GM23338 (cell line): Measurements from ENCODE around the gene AKAP7. TPM values are rescaled to one million over a fixed set of nuclear protein-coding genes. Genes with fewer than 3 reads are reported as not detected.

Source experiments
- ATAC-seq: fragments of 200-7000 bp; cut with Tn5 transposase; 3 replicates; pipeline ENCODE4 v1.9.1; 2020
- DNase-seq: peaks from one replicate; pipeline ENCODE4 v3.0.0-alpha.2; 2015; ENCODE audit warnings: low spot score
- H2AFZ ChIP-seq: fragments of 200-600 bp; sonication (generic); 2 replicates; pipeline ENCODE4 v1.8.0; 2016; ENCODE audit warnings: antibody characterized with exemption, mild to moderate bottlenecking, moderate library complexity
- H3F3A ChIP-seq: fragments of 200-600 bp; sonication (generic); replicated peaks from 2 replicates; pipeline ENCODE4 v1.8.0; 2017; ENCODE audit warnings: antibody characterized with exemption, mixed run types, low read depth
- H3K27ac ChIP-seq: fragments of 200-600 bp; sonication (generic); 2 replicates; pipeline ENCODE4 v1.6.1; 2016; ENCODE audit warnings: low read depth
- H3K27me3 ChIP-seq: fragments of 200-600 bp; sonication (generic); 2 replicates; pipeline ENCODE4 v1.8.0; 2016; ENCODE audit warnings: mild to moderate bottlenecking, mixed run types, moderate library complexity; ENCODE audit not compliant: insufficient read depth
- H3K36me3 ChIP-seq: fragments of 200-600 bp; sonication (generic); 2 replicates; pipeline ENCODE4 v1.8.0; 2016; ENCODE audit warnings: mild to moderate bottlenecking; ENCODE audit not compliant: insufficient read depth
- H3K4me1 ChIP-seq: fragments of 200-600 bp; sonication (generic); 2 replicates; pipeline ENCODE4 v1.8.0; 2016; ENCODE audit warnings: mild to moderate bottlenecking, moderate library complexity; ENCODE audit not compliant: insufficient read depth
- H3K4me2 ChIP-seq: fragments of 200-600 bp; sonication (generic); 2 replicates; pipeline ENCODE4 v1.7.1; 2017; ENCODE audit warnings: mixed run types
- H3K4me3 ChIP-seq: fragments of 200-600 bp; sonication (generic); 2 replicates; pipeline ENCODE4 v1.6.1; 2016; ENCODE audit warnings: mixed run types
- H3K79me2 ChIP-seq: fragments of 200-600 bp; sonication (generic); replicated peaks from 2 replicates; pipeline ENCODE4 v1.8.0; 2017; ENCODE audit warnings: mild to moderate bottlenecking; ENCODE audit not compliant: insufficient read depth
- H3K9me2 ChIP-seq: fragments of 200-600 bp; sonication (generic); 2 replicates; pipeline ENCODE4 v1.8.0; 2017; ENCODE audit not compliant: insufficient read depth
- H4K20me1 ChIP-seq: fragments of 200-600 bp; sonication (generic); replicated peaks from 2 replicates; pipeline ENCODE4 v1.8.0; 2017; ENCODE audit warnings: mild to moderate bottlenecking; ENCODE audit not compliant: insufficient read depth
- H3K27ac Mint-ChIP-seq: 2 replicates; pipeline ENCODE4 v1.8.0; 2020; ENCODE audit warnings: inconsistent platforms, mild to moderate bottlenecking, moderate library complexity, mixed read lengths
- H3K27me3 Mint-ChIP-seq: 3 replicates; pipeline ENCODE4 v1.8.0; 2022; ENCODE audit warnings: low read depth, mild to moderate bottlenecking, moderate library complexity, mixed read lengths, inconsistent platforms; ENCODE audit not compliant: insufficient read depth, poor library complexity
- H3K36me3 Mint-ChIP-seq: 3 replicates; pipeline ENCODE4 v1.8.0; 2021; ENCODE audit warnings: low read depth, mild to moderate bottlenecking, inconsistent platforms, moderate library complexity, mixed read lengths
- H3K4me1 Mint-ChIP-seq: 3 replicates; pipeline ENCODE4 v1.8.0; 2020; ENCODE audit warnings: mild to moderate bottlenecking, inconsistent platforms, mixed read lengths
- H3K4me3 Mint-ChIP-seq: 3 replicates; pipeline ENCODE4 v1.8.0; 2021; ENCODE audit warnings: moderate library complexity, mild to moderate bottlenecking, inconsistent platforms, mixed read lengths
- H3K9me3 Mint-ChIP-seq: 3 replicates; pipeline ENCODE4 v1.8.0; 2020; ENCODE audit warnings: moderate library complexity, mild to moderate bottlenecking, inconsistent platforms, mixed read lengths
- EZH2 ChIP-seq: fragments of 200-600 bp; sonication (generic); IDR thresholded peaks from one replicate; pipeline ENCODE4 v1.8.0; 2017; ENCODE audit warnings: antibody characterized with exemption, mild to moderate bottlenecking, low read depth; ENCODE audit not compliant: unreplicated experiment
- EZH2phosphoT487 ChIP-seq: fragments of 200-600 bp; sonication (generic); IDR thresholded peaks from one replicate; pipeline ENCODE4 v1.8.1; 2018; ENCODE audit warnings: antibody characterized with exemption; ENCODE audit not compliant: unreplicated experiment
- JUNB ChIP-seq: IDR thresholded peaks from one replicate; pipeline ENCODE4 v1.6.1; 2016; ENCODE audit warnings: antibody characterized with exemption; ENCODE audit not compliant: unreplicated experiment
- NANOG ChIP-seq: IDR thresholded peaks from 2 replicates; pipeline ENCODE4 v1.6.1; 2016; ENCODE audit warnings: antibody characterized with exemption, borderline replicate concordance
- POLR2AphosphoS5 ChIP-seq: IDR thresholded peaks from 2 replicates; pipeline ENCODE4 v1.6.1; 2016; ENCODE audit warnings: antibody characterized with exemption, low read depth
- polyA plus RNA-seq: library from polyadenylated mRNA; unstranded; fragments of >200 nt; fragmentation: Nextera tagmentation; extraction: Ambion mirVana; gene quantifications from 2 replicates; pipeline ENCODE4 v1.2.1, GENCODE V29; 2016
- total RNA-seq: library from RNA; depleted of rRNA; stranded (reverse); fragments of >200 nt; shearing (Covaris generic); gene quantifications from 2 replicates; pipeline ENCODE4 v1.2.3, GENCODE V29; 2014
- TF ChIP-seq, protein P1 (sequence below), 2 experiments: fragments of 200-600 bp in 1 of 2; sonication (generic) in 1 of 2; conservative IDR thresholded peaks; 2 replicates each; pipeline versions ENCODE4 v1.5.1 to v1.6.1; 2016 to 2017; ENCODE audit warnings: antibody characterized with exemption in 2 of 2, low read depth in 2 of 2, mild to moderate bottlenecking in 2 of 2, moderate library complexity in 1 of 2
- TF ChIP-seq, protein P2 (sequence below): fragments of 250-450 bp; sonication (Bioruptor Pico); IDR thresholded peaks from 2 replicates; pipeline ENCODE4 v1.5.0; 2020; ENCODE audit warnings: mild to moderate bottlenecking, moderate library complexity

AKAP7 gene
- total and polyA plus RNA-seq, 2 experiments from 2014 or later, result 12.2 to 20.0 TPM

DNA sequence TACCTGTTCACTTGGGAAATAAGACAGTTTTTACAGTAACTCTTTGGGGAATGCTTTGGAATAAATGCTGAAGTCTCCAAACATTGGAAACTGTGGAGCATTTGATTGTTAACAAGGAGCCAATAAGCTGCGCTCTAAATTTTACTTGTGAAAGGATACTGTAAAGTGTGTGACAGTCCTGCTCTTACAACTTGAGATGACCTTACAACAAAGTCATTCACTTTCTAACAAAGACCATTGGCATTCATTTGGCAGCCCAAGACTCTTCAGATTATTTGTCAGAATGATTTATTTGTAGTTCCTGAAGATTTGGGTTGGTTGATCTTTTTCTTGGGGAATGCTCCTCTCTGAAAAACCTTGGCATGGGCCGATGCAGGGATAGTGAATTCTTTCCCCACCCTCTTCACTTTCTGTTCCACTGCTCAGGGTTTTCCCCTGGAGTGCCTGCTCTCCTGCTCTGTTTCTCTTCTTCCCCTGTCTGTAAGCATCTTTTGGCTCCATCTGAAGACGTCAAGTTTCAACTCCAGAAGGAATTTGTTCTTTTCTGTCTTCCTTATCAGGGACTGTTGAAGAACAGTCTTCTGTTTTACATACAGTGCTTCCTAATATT, 116.4 kb downstream of the AKAP7 start:
- H3K4me2 ChIP-seq, result peak overlapping the region; percentile 72
- H3K4me3 ChIP-seq, result peak overlapping the region; percentile 47
- ATAC-seq (peak; percentile 41), DNase-seq (no peak)
- TF ChIP-seq, protein P1, sequence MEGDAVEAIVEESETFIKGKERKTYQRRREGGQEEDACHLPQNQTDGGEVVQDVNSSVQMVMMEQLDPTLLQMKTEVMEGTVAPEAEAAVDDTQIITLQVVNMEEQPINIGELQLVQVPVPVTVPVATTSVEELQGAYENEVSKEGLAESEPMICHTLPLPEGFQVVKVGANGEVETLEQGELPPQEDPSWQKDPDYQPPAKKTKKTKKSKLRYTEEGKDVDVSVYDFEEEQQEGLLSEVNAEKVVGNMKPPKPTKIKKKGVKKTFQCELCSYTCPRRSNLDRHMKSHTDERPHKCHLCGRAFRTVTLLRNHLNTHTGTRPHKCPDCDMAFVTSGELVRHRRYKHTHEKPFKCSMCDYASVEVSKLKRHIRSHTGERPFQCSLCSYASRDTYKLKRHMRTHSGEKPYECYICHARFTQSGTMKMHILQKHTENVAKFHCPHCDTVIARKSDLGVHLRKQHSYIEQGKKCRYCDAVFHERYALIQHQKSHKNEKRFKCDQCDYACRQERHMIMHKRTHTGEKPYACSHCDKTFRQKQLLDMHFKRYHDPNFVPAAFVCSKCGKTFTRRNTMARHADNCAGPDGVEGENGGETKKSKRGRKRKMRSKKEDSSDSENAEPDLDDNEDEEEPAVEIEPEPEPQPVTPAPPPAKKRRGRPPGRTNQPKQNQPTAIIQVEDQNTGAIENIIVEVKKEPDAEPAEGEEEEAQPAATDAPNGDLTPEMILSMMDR (conservative IDR thresholded peaks at IDR 0.05; ENCODE audit: low read depth in 2 of 2), result no peak
- TF ChIP-seq EZH2 (no peak), NANOG (no peak), JUNB (no peak), POLR2AphosphoS5 (no peak), EZH2phosphoT487 (no peak)
- TF ChIP-seq, protein P2, sequence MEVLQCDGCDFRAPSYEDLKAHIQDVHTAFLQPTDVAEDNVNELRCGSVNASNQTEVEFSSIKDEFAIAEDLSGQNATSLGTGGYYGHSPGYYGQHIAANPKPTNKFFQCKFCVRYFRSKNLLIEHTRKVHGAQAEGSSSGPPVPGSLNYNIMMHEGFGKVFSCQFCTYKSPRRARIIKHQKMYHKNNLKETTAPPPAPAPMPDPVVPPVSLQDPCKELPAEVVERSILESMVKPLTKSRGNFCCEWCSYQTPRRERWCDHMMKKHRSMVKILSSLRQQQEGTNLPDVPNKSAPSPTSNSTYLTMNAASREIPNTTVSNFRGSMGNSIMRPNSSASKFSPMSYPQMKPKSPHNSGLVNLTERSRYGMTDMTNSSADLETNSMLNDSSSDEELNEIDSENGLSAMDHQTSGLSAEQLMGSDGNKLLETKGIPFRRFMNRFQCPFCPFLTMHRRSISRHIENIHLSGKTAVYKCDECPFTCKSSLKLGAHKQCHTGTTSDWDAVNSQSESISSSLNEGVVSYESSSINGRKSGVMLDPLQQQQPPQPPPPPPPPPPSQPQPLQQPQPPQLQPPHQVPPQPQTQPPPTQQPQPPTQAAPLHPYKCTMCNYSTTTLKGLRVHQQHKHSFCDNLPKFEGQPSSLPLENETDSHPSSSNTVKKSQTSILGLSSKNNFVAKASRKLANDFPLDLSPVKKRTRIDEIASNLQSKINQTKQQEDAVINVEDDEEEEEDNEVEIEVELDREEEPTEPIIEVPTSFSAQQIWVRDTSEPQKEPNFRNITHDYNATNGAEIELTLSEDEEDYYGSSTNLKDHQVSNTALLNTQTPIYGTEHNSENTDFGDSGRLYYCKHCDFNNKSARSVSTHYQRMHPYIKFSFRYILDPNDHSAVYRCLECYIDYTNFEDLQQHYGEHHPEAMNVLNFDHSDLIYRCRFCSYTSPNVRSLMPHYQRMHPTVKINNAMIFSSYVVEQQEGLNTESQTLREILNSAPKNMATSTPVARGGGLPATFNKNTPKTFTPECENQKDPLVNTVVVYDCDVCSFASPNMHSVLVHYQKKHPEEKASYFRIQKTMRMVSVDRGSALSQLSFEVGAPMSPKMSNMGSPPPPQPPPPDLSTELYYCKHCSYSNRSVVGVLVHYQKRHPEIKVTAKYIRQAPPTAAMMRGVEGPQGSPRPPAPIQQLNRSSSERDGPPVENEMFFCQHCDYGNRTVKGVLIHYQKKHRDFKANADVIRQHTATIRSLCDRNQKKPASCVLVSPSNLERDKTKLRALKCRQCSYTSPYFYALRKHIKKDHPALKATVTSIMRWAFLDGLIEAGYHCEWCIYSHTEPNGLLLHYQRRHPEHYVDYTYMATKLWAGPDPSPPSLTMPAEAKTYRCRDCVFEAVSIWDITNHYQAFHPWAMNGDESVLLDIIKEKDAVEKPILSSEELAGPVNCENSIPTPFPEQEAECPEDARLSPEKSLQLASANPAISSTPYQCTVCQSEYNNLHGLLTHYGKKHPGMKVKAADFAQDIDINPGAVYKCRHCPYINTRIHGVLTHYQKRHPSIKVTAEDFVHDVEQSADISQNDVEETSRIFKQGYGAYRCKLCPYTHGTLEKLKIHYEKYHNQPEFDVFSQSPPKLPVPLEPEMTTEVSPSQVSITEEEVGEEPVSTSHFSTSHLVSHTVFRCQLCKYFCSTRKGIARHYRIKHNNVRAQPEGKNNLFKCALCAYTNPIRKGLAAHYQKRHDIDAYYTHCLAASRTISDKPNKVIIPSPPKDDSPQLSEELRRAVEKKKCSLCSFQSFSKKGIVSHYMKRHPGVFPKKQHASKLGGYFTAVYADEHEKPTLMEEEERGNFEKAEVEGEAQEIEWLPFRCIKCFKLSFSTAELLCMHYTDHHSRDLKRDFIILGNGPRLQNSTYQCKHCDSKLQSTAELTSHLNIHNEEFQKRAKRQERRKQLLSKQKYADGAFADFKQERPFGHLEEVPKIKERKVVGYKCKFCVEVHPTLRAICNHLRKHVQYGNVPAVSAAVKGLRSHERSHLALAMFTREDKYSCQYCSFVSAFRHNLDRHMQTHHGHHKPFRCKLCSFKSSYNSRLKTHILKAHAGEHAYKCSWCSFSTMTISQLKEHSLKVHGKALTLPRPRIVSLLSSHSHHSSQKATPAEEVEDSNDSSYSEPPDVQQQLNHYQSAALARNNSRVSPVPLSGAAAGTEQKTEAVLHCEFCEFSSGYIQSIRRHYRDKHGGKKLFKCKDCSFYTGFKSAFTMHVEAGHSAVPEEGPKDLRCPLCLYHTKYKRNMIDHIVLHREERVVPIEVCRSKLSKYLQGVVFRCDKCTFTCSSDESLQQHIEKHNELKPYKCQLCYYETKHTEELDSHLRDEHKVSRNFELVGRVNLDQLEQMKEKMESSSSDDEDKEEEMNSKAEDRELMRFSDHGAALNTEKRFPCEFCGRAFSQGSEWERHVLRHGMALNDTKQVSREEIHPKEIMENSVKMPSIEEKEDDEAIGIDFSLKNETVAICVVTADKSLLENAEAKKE, result no peak
- no peaks in the 10 kb centered on the region for H3F3A ChIP-seq
- H3K4me1 ChIP-seq, result peaks cover 44% of the 10 kb centered on the region
- no peak overlapping the region for H2AFZ ChIP-seq
- H3K36me3 ChIP-seq, result no peaks in the 10 kb centered on the region
- H3K27me3 ChIP-seq, result no peaks in the 10 kb centered on the region
- H3K79me2 ChIP-seq, result 0 out of 2 replicates have a peak, but pooled peaks cover 3% of the 10 kb centered on the region
- no peaks in the 10 kb centered on the region for H3K27me3 Mint-ChIP-seq
- H3K9me3 Mint-ChIP-seq, result no peaks in the 10 kb centered on the region
- peaks cover 46% of the 10 kb centered on the region for H3K4me1 Mint-ChIP-seq
- H3K27ac ChIP-seq, result no peak overlapping the region
- peak overlapping the region; percentile 70 for H3K4me3 Mint-ChIP-seq
- H3K9me2 ChIP-seq, result no peaks in the 10 kb centered on the region
- H4K20me1 ChIP-seq, result no peaks in the 10 kb centered on the region
- H3K27ac Mint-ChIP-seq, result no peak overlapping the region
- H3K36me3 Mint-ChIP-seq, result no peaks in the 10 kb centered on the region
